Kidney (tissue), 14 donors: Measurements from ENCODE around the gene PAFAH1B1. TPM values are rescaled to one million over a fixed set of nuclear protein-coding genes. Genes with fewer than 3 reads are reported as not detected.
"Not testable (repeated sequence)": the region's sequence is repeated elsewhere in the genome, so short reads cannot be mapped to it uniquely, and the experiment has no call there.

Experiments
- DNase-seq, 5 donors: peaks; one replicate each; pipeline ENCODE4 v3.0.0-alpha.2; 2013 to 2020
- FAIRE-seq: peaks from 2 replicates; lab custom pipeline; 2012; peaks lifted over from hg19 to GRCh38; lab: Jason Lieb, UNC
- H3K27ac ChIP-seq, 2 donors: one replicate each; pipeline ENCODE4 v1.7.0; 2013; ENCODE audit warnings: low read depth in 2 of 2, low read length in 2 of 2, inconsistent platforms in 1 of 2
- H3K27me3 ChIP-seq: one replicate; pipeline ENCODE4 v1.7.1; 2013; ENCODE audit warnings: low read length, inconsistent platforms; ENCODE audit not compliant: control insufficient read depth, insufficient read depth
- H3K36me3 ChIP-seq, 3 donors: one replicate each; pipeline versions ENCODE4 v1.7.0 to v1.7.1; 2013; ENCODE audit warnings: low read length in 3 of 3, control low read depth in 1 of 3, inconsistent platforms in 1 of 3; ENCODE audit not compliant: insufficient read depth in 3 of 3, control insufficient read depth in 2 of 3
- H3K4me1 ChIP-seq, 3 donors: one replicate each; pipeline versions ENCODE4 v1.7.0 to v1.7.1; 2013; ENCODE audit warnings: low read length in 3 of 3, inconsistent platforms in 1 of 3, low read depth in 1 of 3; ENCODE audit not compliant: control insufficient read depth in 2 of 3, insufficient read depth in 2 of 3
- H3K4me3 ChIP-seq, 3 donors: one replicate each; pipeline versions ENCODE4 v1.7.0 to v1.8.1; 2013; ENCODE audit warnings: low read length in 3 of 3, control low read depth in 1 of 3, inconsistent platforms in 1 of 3
- H3K9ac ChIP-seq, 3 donors: one replicate each; pipeline versions ENCODE4 v1.7.0 to v1.7.1; 2013; ENCODE audit warnings: low read length in 3 of 3, control low read depth in 1 of 3, inconsistent platforms in 1 of 3
- H3K9me3 ChIP-seq, 3 donors: one replicate each; pipeline versions ENCODE4 v1.7.0 to v1.7.1; 2013; ENCODE audit warnings: low read length in 3 of 3, control low read depth in 1 of 3, inconsistent platforms in 1 of 3; ENCODE audit not compliant: control insufficient read depth in 2 of 3, insufficient read depth in 1 of 3
- intact Hi-C: fragments of 100-400 bp; cut with DNase I; formaldehyde crosslinking; loops from one replicate; pipeline ENCODE4 v1.11.1; 2022
- polyA plus RNA-seq: library from polyadenylated mRNA; stranded (reverse); fragments of 350-450 nt; fragmentation: Illumina TruSeq; extraction: RNeasy Lipid Tissue Mini Kit (QIAGEN cat#74804); gene quantifications from one replicate; pipeline ENCODE4 v1.2.3, GENCODE V29; 2014; ENCODE audit warnings: low read depth, low replicate concordance; ENCODE audit not compliant: insufficient read depth
- total RNA-seq: library from RNA; stranded (reverse); fragmentation: NEBNext Ultra II Directional; extraction: Animal tissue kit (Norgen Biotek cat#: 25700); gene quantifications from one replicate; pipeline ENCODE4 v1.2.1, GENCODE V29; 2021
- TF ChIP-seq, protein P1 (sequence below): IDR thresholded peaks from 3 replicates; pipeline ENCODE4 v1.5.1; 2012; ENCODE audit warnings: mild to moderate bottlenecking, moderate library complexity, borderline replicate concordance; ENCODE audit not compliant: insufficient read depth; ENCODE audit errors: extremely low read depth
- donor health status: control.
- donor health status: control.
- donor health status: control.
- donor health status: control.
- donor health status: control.
- donor health status: DM: yes; HTN: yes; CAD: no.
- donor health status: Normal renal cell carcinoma (clear cell type).

The PAFAH1B1 gene
- total and polyA plus RNA-seq, 2 donors from 2014 or later = 46.7 to 125 TPM

DNA sequence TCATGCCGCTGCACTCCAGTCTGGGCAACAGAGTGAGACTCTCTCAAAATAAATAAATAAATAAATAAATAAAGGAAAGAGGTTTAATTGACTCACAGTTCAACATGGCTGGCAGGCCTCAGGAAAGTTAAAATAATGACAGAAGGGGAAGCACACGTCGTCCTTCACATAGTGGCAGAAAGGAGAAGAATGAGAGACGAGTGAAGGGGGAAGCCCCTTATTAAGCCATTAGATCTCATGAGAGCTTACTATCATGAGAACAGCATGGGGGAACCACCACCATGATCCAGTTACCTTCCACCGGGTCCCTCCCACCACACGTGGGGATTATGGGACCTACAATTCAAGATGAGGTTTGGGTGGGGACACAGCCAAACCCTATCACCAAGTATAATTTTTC is 54.5 kb downstream of the PAFAH1B1 start:
- Histone ChIP-seq H3K9ac (no peak overlapping the region), H3K27me3 (no peaks in the 10 kb centered on the region), H3K36me3 (peaks cover 0 to 2% (median 0%) of the 10 kb centered on the region in 3 donors), H3K4me1 (no peaks in the 10 kb centered on the region), H3K4me3 (no peak overlapping the region), H3K27ac (no peak overlapping the region), H3K9me3 (no peaks in the 10 kb centered on the region)
- intact Hi-C loops = no loop called here
- TF ChIP-seq, protein P1, sequence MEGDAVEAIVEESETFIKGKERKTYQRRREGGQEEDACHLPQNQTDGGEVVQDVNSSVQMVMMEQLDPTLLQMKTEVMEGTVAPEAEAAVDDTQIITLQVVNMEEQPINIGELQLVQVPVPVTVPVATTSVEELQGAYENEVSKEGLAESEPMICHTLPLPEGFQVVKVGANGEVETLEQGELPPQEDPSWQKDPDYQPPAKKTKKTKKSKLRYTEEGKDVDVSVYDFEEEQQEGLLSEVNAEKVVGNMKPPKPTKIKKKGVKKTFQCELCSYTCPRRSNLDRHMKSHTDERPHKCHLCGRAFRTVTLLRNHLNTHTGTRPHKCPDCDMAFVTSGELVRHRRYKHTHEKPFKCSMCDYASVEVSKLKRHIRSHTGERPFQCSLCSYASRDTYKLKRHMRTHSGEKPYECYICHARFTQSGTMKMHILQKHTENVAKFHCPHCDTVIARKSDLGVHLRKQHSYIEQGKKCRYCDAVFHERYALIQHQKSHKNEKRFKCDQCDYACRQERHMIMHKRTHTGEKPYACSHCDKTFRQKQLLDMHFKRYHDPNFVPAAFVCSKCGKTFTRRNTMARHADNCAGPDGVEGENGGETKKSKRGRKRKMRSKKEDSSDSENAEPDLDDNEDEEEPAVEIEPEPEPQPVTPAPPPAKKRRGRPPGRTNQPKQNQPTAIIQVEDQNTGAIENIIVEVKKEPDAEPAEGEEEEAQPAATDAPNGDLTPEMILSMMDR = no peak
- FAIRE-seq = no peak
- DNase-seq = no peak

GRCh38 chr17:2649191-2649590 is 55.7 kb downstream of the PAFAH1B1 start:
- Histone ChIP-seq H3K4me3 (no peak overlapping the region), H3K27me3 (no peaks in the 10 kb centered on the region), H3K27ac (no peak overlapping the region), H3K9me3 (no peaks in the 10 kb centered on the region), H3K4me1 (no peaks in the 10 kb centered on the region), H3K36me3 (peaks cover 0 to 2% (median 0%) of the 10 kb centered on the region in 3 donors), H3K9ac (no peak overlapping the region)
- FAIRE-seq (no peak), DNase-seq (no peak)
- TF ChIP-seq, protein P1 = no peak
- intact Hi-C loops = no loop called here

- FAIRE-seq, intact Hi-C loops: not testable (repeated sequence)
These were observed 59.5 kb downstream of the PAFAH1B1 start for GRCh38 chr17:2652911-2653310.

GRCh38 chr17:2655546-2655945 is 62.1 kb downstream of the PAFAH1B1 start:
- Histone ChIP-seq H3K27ac (peak overlapping the region in 1 of 2 donors; percentile 7), H3K4me3 (no peak overlapping the region), H3K9ac (no peak overlapping the region), H3K9me3 (no peaks in the 10 kb centered on the region), H3K27me3 (no peaks in the 10 kb centered on the region), H3K36me3 (no peaks in the 10 kb centered on the region), H3K4me1 (no peaks in the 10 kb centered on the region)
- TF ChIP-seq, protein P1 = no peak
- no peak for DNase-seq
- intact Hi-C loops = no loop called here
- no peak for FAIRE-seq

More at GRCh38 chr17:2652911-2653310, 59.5 kb downstream of the PAFAH1B1 start:
- H3K4me1 ChIP-seq, H3K27ac ChIP-seq, DNase-seq, H3K9me3 ChIP-seq, H3K9ac ChIP-seq, H3K27me3 ChIP-seq, H3K36me3 ChIP-seq, H3K4me3 ChIP-seq: not testable (repeated sequence)
